Naive thymus-derived CD4-positive, alpha-beta T cell (primary cell): Measurements from ENCODE around the gene BLCAP. TPM values are rescaled to one million over a fixed set of nuclear protein-coding genes. Genes with fewer than 3 reads are reported as not detected.

ENCODE experiments used
- ATAC-seq: fragments of 150-1000 bp; cut with Tn5 transposase; 2 replicates; pipeline ENCODE4 v1.10.0; 2021; ENCODE audit warnings: mild to moderate bottlenecking, moderate library complexity
- CTCF ChIA-PET: fragments of 350-600 bp; sonication (Branson Sonifier 250); formaldehyde crosslinking; loops from one replicate; lab custom pipeline; 2021; ENCODE audit warnings: antibody characterized with exemption; lab: Charles Lee
- POLR2A ChIA-PET: fragments of 350-600 bp; sonication (Branson Sonifier 250); formaldehyde crosslinking; loops from one replicate; lab custom pipeline; 2021; ENCODE audit warnings: antibody characterized with exemption, inconsistent platforms; lab: Charles Lee
- DNase-seq, 9 donors: peaks; one replicate each; pipeline versions ENCODE4 v3.0.0 to v3.0.0-alpha.2; 2020 to 2022; ENCODE audit warnings: mixed read lengths in 1 of 9
- H3K27ac ChIP-seq: one replicate; pipeline ENCODE4 v1.7.0; 2013; ENCODE audit warnings: mild to moderate bottlenecking, low read depth, low read length, moderate library complexity
- H3K27me3 ChIP-seq, 2 donors: one replicate each; pipeline ENCODE4 v1.7.0; 2013; ENCODE audit warnings: low read length in 2 of 2, mild to moderate bottlenecking in 2 of 2, moderate library complexity in 2 of 2; ENCODE audit not compliant: control insufficient read depth in 2 of 2, insufficient read depth in 2 of 2
- H3K36me3 ChIP-seq, 3 experiments: 1 replicate in 2 of 3; 2 replicates in 1 of 3; pipeline ENCODE4 v1.7.0; 2013; ENCODE audit warnings: low read length in 3 of 3, mild to moderate bottlenecking in 3 of 3, moderate library complexity in 1 of 3; ENCODE audit not compliant: insufficient read depth in 3 of 3, control insufficient read depth in 2 of 3
- H3K4me1 ChIP-seq, 2 donors: one replicate each; pipeline ENCODE4 v1.7.0; 2013; ENCODE audit warnings: low read length in 2 of 2, mild to moderate bottlenecking in 2 of 2, moderate library complexity in 1 of 2; ENCODE audit not compliant: control insufficient read depth in 2 of 2, insufficient read depth in 2 of 2
- H3K4me3 ChIP-seq: 2 replicates; pipeline ENCODE4 v1.7.0; 2013; ENCODE audit warnings: mild to moderate bottlenecking, low read length
- H3K9me3 ChIP-seq, 3 experiments: 1 replicate in 2 of 3; 2 replicates in 1 of 3; pipeline ENCODE4 v1.7.0; 2013; ENCODE audit warnings: low read length in 3 of 3; ENCODE audit not compliant: control insufficient read depth in 2 of 3
- H3K27ac Mint-ChIP-seq, 9 donors: one replicate each; pipeline ENCODE4 v1.8.0; 2020 to 2022; ENCODE audit warnings: mixed read lengths in 9 of 9, mild to moderate bottlenecking in 8 of 9, moderate library complexity in 5 of 9, inconsistent platforms in 2 of 9
- H3K27me3 Mint-ChIP-seq, 5 donors: one replicate each; pipeline ENCODE4 v1.8.0; 2021 to 2022; ENCODE audit warnings: mixed read lengths in 5 of 5, mild to moderate bottlenecking in 1 of 5
- H3K36me3 Mint-ChIP-seq, 5 donors: one replicate each; pipeline ENCODE4 v1.8.0; 2020 to 2022; ENCODE audit warnings: mixed read lengths in 5 of 5, mild to moderate bottlenecking in 3 of 5, inconsistent platforms in 1 of 5
- H3K4me1 Mint-ChIP-seq, 7 donors: one replicate each; pipeline ENCODE4 v1.8.0; 2020 to 2022; ENCODE audit warnings: mixed read lengths in 7 of 7, mild to moderate bottlenecking in 3 of 7, inconsistent platforms in 1 of 7
- H3K4me3 Mint-ChIP-seq, 10 donors: one replicate each; pipeline ENCODE4 v1.8.0; 2020 to 2022; ENCODE audit warnings: mild to moderate bottlenecking in 10 of 10, mixed read lengths in 10 of 10, moderate library complexity in 6 of 10, inconsistent platforms in 2 of 10
- H3K9me3 Mint-ChIP-seq, 11 donors: one replicate each; pipeline ENCODE4 v1.8.0; 2020 to 2022; ENCODE audit warnings: mixed read lengths in 11 of 11, mild to moderate bottlenecking in 4 of 11, inconsistent platforms in 1 of 11, moderate library complexity in 1 of 11
- intact Hi-C, 2 donors: fragments of 100-400 bp; cut with micrococcal nuclease; formaldehyde crosslinking; loops; one replicate each; pipeline ENCODE4 v1.15.1; 2023
- polyA plus RNA-seq, 2 donors: library from polyadenylated mRNA; unstranded; fragments of 300-500 nt; fragmentation: Illumina TruSeq; gene quantifications; one replicate each; pipeline ENCODE4 v1.2.3, GENCODE V29; 2021
- total RNA-seq, 6 experiments: library from RNA in 5 of 6; stranded (reverse) in 5 of 6; gene quantifications; 1 replicate in 5 of 6; 2 replicates in 1 of 6; pipeline ENCODE4 v1.2.3 and lab custom pipeline; 2021 to 2026

Gene BLCAP
- total and polyA plus RNA-seq, 7 experiments from 2014 or later: 42.1 to 94.7 (median 88.0) TPM

DNA sequence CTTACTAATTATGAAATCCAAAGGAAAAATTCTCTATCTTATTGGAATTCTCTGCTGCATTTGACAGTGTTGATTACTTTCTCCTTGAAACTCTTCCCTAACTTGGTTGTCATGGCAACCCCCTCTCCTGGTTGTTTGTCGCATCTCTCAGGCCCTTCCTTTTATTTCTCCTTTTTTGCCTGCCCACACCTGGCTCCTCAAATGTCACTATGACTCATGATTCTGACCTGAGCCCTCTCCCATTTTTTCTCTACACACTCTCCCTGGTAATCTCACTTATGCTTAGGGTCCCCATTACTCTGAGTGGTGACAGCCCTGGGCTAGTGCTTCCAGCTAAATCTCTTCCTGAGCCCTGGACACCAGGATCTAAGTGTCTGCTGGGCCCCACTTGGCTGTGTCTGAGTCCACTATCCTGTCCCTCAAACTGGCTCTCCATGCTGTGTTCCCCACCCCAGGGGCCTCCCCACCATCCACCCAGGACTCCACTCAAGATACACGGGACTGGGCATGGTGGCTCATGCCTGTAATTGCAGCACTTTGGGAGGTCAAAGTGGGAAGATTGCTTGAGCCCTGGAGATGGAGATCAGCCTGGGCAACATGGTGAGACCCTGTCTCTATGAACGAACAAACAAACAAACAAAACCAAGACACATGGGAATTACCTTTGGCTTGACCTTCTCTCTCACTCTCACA is 23.1 kb downstream of the BLCAP start:
- H3K9me3 ChIP-seq: no peaks in the 10 kb centered on the region
- CTCF ChIA-PET: interaction anchor here (0.5 kb wide), 1 partner anchor 488 kb away, joined by 4 read pairs; no protein-coding TSS in a partner anchor
- no peak overlapping the region for H3K27ac Mint-ChIP-seq
- DNase-seq (no peak), ATAC-seq (no peak)
- H3K9me3 Mint-ChIP-seq: no peaks in the 10 kb centered on the region
- H3K27ac ChIP-seq: no peak overlapping the region
- H3K36me3 ChIP-seq: peaks cover 0 to 9% (median 0%) of the 10 kb centered on the region in 3 experiments
- no peak overlapping the region for H3K4me3 ChIP-seq
- H3K4me3 Mint-ChIP-seq: no peak overlapping the region
- POLR2A ChIA-PET: no interaction called here
- peaks cover 0 to 2% (median 0%) of the 10 kb centered on the region in 5 donors for H3K36me3 Mint-ChIP-seq
- H3K27me3 ChIP-seq: no peaks in the 10 kb centered on the region
- H3K27me3 Mint-ChIP-seq: no peaks in the 10 kb centered on the region
- no peaks in the 10 kb centered on the region for H3K4me1 ChIP-seq
- H3K4me1 Mint-ChIP-seq: no peaks in the 10 kb centered on the region
- intact Hi-C loops: no loop called here

DNA sequence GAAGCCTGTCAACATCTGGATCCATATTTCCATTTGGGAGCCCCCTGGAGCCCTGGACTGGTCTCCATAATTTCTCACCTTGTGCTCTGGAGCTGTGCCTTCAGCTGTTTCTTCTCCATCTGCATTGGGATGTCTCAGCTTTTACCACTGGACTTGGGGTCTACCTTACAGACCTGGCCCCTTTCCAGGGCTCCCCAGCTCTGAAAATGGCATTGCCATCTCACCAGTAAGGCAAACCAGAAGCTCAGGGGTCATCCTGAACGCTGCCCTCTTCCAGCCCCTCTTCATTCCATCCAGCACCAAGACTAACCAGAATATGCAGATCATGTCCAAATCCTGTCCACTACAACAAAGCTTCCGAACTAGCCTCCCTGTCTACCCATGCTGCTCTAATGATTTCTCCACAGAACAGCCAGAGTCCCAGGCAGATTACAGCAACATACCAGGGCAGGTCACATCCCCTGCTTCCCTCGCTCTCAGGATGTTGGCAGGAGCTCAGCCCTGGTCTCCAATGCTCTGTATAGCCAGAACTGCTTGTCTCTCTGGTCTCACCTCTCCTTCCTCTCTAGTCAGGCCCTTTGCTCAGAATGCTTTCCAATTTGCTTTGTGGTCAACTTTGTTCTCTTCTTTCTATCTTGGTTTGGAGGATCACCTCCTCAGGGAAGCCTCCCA is 24.3 kb downstream of the BLCAP start:
- POLR2A ChIA-PET: no interaction called here
- ATAC-seq: no peak

DNA sequence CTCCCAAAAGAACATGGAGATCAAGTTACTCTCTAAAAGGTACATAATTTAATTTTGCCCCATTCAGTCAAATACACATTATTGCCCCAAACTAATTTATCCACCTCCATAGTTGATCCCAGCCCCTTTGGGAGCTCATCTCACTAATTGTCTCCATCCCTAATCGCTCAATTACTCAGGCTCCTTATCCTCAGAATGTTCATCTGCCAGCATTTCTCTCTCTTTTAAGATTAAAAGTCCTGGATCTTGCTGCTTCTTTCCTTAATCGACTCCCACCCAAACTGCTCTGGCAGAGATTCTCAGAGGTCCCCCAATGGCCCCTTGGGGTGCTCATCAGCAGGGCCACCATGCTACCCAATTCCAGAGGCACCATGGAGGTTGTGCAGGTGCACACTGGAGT is 25.0 kb downstream of the BLCAP start:
- Mint-ChIP-seq H3K27ac (no peak overlapping the region), H3K36me3 (peaks cover 0 to 7% (median 0%) of the 10 kb centered on the region in 5 donors), H3K4me3 (no peak overlapping the region), H3K9me3 (no peaks in the 10 kb centered on the region), H3K4me1 (no peaks in the 10 kb centered on the region), H3K27me3 (no peaks in the 10 kb centered on the region)
- intact Hi-C loops: no loop called here
- H3K36me3 ChIP-seq: no peaks in the 10 kb centered on the region
- H3K9me3 ChIP-seq: no peaks in the 10 kb centered on the region
- H3K4me3 ChIP-seq: no peak overlapping the region
- POLR2A ChIA-PET: no interaction called here
- ATAC-seq (no peak), DNase-seq (no peak)
- H3K4me1 ChIP-seq: no peaks in the 10 kb centered on the region
- CTCF ChIA-PET: no interaction called here
- H3K27ac ChIP-seq: no peak overlapping the region
- no peaks in the 10 kb centered on the region for H3K27me3 ChIP-seq

More for the DNA sequence above, 24.3 kb downstream of the BLCAP start:
- H3K4me3 Mint-ChIP-seq: no peak overlapping the region
- no peaks in the 10 kb centered on the region for H3K9me3 Mint-ChIP-seq
- CTCF ChIA-PET: no interaction called here
- no peak overlapping the region for H3K27ac Mint-ChIP-seq
- H3K36me3 Mint-ChIP-seq: peaks cover 0 to 5% (median 0%) of the 10 kb centered on the region in 5 donors
- no peaks in the 10 kb centered on the region for H3K36me3 ChIP-seq
- no peaks in the 10 kb centered on the region for H3K4me1 Mint-ChIP-seq
- intact Hi-C loops: no loop called here
- H3K27me3 Mint-ChIP-seq: no peaks in the 10 kb centered on the region
- H3K4me1 ChIP-seq: no peaks in the 10 kb centered on the region
- DNase-seq: no peak
- no peak overlapping the region for H3K4me3 ChIP-seq
- H3K27ac ChIP-seq: no peak overlapping the region
- no peaks in the 10 kb centered on the region for H3K9me3 ChIP-seq
- no peaks in the 10 kb centered on the region for H3K27me3 ChIP-seq

DNA sequence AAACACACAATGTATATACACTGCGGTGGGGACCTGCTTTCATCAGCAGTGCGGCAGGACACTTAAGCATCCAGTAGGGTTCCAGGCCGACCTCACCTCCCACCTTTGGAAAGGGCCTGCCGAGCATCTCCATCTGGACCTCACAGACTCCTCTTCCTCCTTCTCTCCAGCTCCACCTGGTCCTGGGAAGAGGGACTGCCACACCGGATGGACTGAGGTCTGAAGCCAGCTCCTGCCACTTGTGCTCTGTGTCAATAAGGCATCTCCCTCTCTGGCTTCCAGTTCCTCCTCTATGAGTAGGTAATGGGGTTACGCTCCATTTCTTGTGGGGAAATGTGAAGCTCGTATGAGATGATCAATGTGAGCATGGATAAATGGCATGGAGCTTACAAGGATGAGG is 25.7 kb downstream of the BLCAP start:
- no peak overlapping the region for H3K27ac ChIP-seq
- no peaks in the 10 kb centered on the region for H3K27me3 ChIP-seq
- Mint-ChIP-seq H3K4me3 (no peak overlapping the region), H3K27me3 (no peaks in the 10 kb centered on the region), H3K4me1 (no peaks in the 10 kb centered on the region), H3K27ac (no peak overlapping the region), H3K36me3 (peaks cover 0 to 10% (median 0%) of the 10 kb centered on the region in 5 donors), H3K9me3 (no peaks in the 10 kb centered on the region)
- ATAC-seq: no peak
- intact Hi-C loops: no loop called here
- H3K4me1 ChIP-seq: no peaks in the 10 kb centered on the region
- no peaks in the 10 kb centered on the region for H3K36me3 ChIP-seq
- ChIA-PET CTCF (no interaction called here), POLR2A (no interaction called here)
- DNase-seq: no peak
- H3K9me3 ChIP-seq: no peaks in the 10 kb centered on the region
- no peak overlapping the region for H3K4me3 ChIP-seq

DNA sequence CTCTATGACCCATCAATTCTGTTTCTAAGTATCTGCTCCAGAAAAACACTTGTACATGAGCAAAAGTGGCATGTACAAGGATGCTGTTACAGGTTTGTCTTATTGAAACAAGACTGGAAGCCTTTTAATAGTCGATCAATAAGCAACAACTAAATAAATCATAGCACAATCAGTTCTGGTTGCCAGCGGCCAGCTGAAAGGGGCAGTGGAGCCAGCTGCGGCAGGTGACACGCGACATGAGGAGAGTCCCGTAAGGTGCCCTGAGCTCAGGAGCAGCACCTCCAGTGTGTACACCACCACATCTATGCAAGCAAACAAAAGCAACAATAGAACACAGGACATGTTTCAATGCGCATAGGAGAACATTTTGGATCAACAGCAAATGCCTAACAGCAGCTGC is 27.4 kb downstream of the BLCAP start:
- Mint-ChIP-seq H3K9me3 (no peaks in the 10 kb centered on the region), H3K4me3 (no peak overlapping the region), H3K4me1 (peaks cover 0 to 2% (median 0%) of the 10 kb centered on the region in 7 donors), H3K27me3 (no peaks in the 10 kb centered on the region), H3K36me3 (peaks cover 0 to 21% (median 0%) of the 10 kb centered on the region in 5 donors), H3K27ac (no peak overlapping the region)
- H3K27ac ChIP-seq: no peak overlapping the region
- intact Hi-C loops: no loop called here
- POLR2A ChIA-PET: no interaction called here
- no peak overlapping the region for H3K4me3 ChIP-seq
- CTCF ChIA-PET: no interaction called here
- ATAC-seq (no peak), DNase-seq (no peak)
- no peaks in the 10 kb centered on the region for H3K4me1 ChIP-seq
- H3K9me3 ChIP-seq: no peaks in the 10 kb centered on the region
- no peaks in the 10 kb centered on the region for H3K27me3 ChIP-seq
- H3K36me3 ChIP-seq: no peaks in the 10 kb centered on the region

DNA sequence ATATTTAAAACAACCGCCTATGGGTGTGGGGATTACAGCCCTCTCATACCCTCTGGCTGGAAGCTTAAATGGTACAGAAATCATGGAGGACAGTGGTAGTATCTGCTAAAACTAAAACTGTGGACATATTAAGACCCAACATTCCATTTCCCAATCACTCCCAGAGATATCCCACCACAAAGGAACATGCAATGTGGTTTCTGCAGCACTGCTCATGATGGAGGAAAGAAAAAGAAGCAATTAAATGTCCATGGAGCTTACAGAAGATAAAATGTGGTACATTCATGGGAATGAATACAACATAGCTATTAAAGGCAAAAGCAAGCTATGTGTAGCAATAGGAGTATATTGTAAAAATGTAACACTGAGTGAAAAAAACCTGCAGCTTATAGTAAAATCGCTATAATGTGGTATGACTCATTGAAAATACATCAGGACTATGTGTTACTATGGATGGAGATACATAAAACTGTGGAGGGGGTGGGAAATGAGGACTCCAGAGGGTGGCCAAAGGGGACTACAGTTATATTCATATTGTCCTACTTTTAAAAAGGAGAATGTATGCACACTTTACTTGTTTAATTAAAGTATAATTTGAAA is 29.5 kb downstream of the BLCAP start:
- ChIA-PET CTCF (interaction anchor here (0.7 kb wide), 1 partner anchor 8 kb away, joined by 3 read pairs; no protein-coding TSS in a partner anchor), POLR2A (no interaction called here)
- Histone ChIP-seq H3K4me1 (no peaks in the 10 kb centered on the region), H3K27me3 (no peaks in the 10 kb centered on the region), H3K36me3 (peaks cover 0 to 5% (median 0%) of the 10 kb centered on the region in 3 experiments), H3K9me3 (no peaks in the 10 kb centered on the region), H3K4me3 (no peak overlapping the region), H3K27ac (no peak overlapping the region)
- no peaks in the 10 kb centered on the region for H3K27me3 Mint-ChIP-seq
- H3K9me3 Mint-ChIP-seq: no peaks in the 10 kb centered on the region
- peaks cover 0 to 36% (median 7%) of the 10 kb centered on the region in 5 donors for H3K36me3 Mint-ChIP-seq
- intact Hi-C loops: no loop called here
- peak overlapping the region in 1 of 9 donors; percentile 11 for H3K27ac Mint-ChIP-seq
- no peak for ATAC-seq
- H3K4me3 Mint-ChIP-seq: no peak overlapping the region
- DNase-seq: no peak
- H3K4me1 Mint-ChIP-seq: peaks cover 0 to 2% (median 0%) of the 10 kb centered on the region in 7 donors
